NCI-H510A (cell line): Measurements from ENCODE around the gene ROBO3.

Experiments
- DNase-seq: peaks from one replicate; lab custom pipeline; 2025; lab: John Stamatoyannopoulos, UW

The ROBO3 gene

DNA sequence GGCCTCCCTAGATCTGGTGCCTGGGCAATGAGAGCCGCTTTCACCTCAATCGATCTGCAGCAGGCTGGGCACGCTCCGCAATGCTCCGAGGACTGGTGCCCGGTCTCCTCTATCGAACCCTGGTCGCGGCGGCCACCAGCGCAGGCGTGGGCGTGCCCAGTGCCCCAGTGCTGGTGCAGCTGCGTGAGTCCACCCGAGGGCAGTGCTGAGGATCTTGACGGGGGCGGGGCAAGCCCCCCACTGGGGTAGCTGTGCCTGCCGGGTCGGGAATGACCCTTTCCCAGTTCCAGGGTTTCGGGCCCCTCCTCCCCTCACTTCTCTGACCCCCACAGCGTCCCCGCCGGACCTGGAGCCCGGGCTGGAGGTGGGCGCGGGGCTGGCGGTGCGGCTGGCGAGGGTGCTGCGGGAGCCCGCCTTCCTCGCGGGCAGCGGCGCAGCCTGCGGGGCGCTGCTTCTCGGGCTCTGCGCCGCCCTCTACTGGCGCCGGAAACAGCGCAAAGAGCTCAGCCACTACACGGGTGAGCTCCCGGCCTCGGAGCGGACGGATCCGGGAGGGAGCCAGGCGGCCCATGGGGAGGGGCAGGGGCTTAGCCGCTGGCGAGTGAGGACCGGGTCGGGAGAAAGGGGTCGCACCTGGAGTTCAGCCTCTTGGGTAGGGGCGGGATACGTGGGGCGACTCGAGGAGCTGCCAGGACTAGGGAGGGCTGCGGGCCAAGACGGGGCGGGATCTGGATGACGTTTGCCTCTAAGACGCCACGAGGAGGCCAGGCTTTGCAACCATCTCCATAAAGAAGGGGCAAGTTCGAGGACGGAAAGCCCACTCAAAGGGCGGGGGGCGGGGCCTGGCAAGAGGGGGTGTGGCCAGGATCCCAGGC, 10.9 kb downstream of the ROBO3 start:
- no peak for DNase-seq

DNA sequence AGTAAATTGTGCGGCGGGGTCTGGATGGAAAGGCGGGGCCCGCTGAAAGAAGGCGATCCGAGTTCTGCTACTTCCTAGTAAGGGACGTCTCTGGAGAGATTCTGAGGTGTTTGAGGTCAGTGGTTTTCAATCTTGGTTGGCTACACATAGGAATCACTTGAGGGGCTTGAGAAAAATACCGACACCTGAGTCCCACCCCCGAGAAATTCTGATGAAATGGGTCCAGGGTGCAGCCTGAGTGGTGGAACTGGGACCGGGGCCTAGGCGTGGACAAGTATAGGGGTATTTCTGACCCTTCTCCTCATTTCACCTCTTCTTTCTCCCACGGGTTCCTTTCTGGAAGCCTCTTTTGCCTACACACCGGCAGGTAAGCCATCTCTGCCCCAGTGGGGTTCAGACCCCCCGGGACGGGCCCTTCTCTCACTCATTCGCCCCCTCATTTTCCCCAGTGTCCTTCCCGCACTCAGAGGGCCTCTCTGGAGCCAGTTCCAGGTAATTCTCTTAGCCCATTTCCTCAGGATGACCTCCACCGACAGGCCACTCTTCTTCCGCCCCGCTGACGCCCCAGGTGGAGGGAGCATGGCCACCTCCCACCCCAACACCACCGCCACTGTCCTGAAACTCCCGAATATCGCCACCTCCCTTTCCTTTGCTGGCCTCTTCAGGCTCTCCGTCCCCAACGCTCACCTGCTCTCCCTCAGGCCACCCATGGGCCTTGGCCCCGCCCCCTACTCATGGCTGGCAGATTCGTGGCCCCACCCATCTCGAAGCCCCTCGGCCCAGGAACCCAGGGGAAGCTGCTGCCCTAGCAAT, 11.8 kb downstream of the ROBO3 start:
- DNase-seq, result no peak

DNA sequence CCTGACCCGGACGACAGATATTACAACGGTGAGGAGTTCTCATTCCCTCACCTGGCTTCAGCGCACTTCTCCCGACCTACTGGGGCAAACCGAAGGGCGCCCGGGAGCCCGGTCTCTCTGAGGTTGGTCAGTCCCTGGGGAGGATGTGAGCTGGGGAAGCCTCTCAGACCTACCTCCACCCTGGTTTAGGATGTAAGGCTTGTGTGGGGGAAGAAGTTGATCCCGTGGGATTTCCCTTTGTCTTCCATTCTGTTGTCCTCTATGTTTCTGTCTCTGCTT, 12.3 kb downstream of the ROBO3 start:
- DNase-seq, result no peak

DNA sequence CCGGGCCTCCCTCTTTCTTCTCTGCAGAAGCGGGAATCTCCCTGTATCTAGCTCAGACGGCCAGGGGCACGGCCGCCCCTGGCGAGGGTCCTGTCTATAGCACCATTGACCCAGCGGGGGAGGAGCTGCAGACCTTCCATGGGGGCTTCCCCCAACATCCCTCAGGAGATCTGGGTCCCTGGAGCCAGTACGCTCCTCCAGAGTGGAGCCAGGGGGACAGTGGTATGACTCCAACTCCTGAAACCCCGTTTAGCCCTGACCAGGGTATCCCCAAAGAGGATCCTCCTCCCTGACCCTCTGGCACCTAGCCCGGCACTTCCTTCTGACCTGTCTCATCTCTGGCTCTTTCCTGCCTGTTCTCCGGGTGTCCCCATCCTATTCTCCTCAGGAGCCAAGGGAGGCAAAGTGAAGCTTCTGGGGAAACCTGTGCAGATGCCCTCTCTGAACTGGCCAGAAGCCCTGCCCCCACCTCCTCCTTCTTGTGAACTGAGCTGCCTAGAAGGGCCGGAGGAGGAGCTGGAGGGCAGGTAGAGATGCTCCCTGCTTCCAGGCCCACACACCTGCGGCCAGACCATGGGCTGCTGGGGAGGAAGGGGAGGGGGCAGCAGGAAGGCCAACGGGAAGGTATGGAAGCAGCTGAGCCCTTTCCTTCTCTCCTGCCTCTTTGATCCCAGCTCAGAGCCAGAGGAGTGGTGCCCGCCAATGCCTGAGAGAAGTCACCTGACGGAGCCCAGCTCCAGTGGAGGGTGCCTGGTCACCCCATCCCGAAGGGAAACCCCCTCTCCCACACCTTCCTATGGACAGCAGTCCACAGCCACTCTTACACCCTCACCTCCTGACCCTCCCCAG, 12.9 kb downstream of the ROBO3 start:
- DNase-seq, result no peak

DNA sequence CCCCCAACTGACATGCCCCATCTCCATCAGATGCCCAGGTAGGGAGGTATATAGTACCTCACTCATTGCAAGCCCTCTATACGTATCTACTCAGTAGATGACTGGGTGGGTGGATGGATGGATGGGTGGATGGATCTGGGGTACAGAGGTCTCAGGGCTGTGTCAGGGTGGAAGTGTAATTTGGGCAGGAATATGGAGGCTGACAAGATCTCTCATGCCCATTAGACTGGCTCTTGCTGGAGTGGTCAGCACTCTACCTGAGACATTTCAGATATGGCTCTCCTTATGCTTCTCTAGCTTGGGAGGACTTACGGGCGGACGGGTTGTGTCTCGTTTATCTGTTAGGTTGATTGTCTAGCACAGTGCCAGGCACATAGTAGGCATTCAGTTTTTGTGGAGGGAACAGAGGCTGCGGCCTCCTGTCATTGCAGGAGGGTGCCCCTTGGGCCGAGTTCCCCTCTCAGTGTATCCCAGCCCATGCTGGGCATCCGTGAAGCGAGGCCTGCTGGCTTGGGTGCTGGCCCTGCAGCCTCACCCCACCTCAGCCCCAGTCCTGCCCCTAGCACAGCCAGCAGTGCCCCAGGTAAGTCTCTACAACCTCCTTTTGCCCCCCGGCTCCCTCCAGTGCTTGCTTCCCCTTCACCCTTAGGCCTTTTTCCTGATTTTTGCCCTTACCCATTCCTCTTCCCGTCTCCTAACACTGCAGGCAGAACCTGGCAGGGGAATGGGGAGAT, 13.7 kb downstream of the ROBO3 start:
- no peak for DNase-seq

DNA sequence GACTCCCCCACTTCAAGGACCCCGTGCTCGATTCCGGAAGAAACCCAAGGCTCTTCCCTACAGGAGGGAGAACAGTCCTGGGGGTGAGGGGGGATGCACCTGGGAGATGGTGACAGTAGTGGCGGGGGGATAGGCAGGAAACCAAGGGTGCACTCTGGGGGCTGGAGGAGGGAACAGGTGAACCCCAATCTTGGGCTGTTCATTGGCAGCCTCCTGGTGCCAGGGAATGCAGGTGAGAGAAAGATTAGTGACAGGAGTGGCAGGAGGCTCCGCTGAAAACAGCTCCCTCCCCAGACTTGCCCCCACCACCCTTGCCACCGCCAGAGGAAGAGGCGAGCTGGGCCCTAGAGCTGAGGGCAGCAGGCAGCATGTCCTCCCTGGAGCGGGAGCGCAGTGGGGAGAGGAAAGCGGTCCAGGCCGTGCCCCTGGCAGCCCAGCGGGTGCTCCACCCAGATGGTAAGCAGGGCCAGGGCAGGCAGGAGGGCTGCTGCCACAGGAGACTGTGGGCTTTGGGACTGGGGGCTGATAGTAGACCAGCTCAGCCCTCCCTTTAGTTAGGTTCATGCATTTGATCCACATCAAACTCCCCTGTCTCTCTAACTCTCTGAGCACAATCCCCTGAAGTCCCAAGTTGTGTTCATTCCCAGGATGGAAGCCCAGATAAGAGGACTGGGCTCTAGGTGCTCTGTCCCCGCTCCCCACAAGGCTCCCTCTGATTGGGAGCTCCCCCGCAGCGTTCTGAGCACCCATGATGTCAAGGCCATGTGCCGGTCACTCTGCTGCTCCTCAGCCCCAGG, 14.5 kb downstream of the ROBO3 start:
- no peak for DNase-seq

DNA sequence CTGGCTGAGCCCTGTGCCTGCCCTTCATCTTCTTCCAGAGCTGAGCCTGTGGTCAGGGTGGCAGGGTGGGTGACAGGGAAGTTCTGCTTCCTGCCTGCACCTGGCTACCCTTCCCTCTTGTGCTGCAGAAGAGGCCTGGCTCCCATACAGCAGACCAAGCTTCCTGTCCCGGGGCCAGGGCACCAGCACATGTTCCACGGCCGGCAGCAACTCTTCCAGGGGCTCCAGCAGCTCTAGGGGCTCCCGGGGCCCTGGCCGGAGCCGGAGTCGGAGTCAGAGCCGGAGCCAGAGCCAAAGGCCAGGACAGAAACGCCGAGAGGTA, 15.0 kb downstream of the ROBO3 start:
- DNase-seq, result no peak

DNA sequence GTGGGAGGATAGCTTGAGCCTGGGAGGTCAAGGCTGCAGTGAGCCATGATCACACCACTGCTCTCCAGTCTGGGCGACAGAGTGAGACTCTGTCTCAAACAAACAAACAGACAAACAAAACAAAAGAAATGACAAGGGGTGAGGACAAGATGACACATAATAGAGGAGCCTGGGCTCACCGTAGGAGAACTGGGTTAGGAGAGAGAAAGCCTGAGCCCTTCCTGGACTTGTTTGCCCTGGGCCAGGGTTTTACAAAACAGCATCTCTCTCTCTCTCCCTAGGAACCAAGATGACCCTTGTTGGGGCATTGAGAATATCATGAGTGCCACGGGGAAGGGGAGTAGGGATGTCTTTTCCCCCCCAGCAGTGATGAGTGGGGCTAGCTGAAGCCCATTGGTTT, 15.7 kb downstream of the ROBO3 start:
- DNase-seq, result no peak

DNA sequence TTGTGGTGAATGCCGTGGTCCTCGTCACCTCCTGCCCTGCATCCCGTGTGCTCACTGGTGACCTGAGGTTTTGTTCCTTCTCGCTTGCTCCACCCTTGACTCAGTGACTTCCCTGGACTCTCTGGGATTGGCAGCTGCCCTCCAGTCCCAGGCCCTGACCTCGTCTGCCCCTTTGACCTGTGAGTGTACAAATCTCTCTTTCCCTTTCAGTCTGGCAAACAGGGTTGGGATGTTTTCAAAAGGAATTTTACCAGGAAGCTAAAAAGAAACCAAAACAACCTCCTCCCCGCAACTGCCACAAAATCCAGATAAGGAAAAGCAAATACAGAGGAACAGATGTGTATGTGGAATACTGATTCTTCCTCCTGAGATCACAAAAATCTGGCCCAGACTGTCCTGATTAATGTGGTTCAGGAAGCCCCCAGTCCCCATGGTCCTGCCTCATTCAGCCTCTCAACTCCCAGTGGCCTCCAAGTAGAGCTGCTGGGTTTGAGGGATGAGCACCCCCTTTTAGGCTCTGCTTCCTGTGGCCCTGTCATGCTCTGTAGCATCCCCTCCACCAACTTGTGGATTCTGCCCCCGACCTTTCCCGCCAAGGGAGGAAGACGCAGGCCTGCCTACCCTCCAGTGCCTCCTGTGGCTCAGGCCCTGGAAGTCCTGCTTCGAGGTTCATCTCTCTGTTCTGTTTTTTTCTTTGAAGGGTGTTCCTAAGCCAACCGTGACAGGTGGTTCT, 17.3 kb downstream of the ROBO3 start:
- DNase-seq, result no peak

DNA sequence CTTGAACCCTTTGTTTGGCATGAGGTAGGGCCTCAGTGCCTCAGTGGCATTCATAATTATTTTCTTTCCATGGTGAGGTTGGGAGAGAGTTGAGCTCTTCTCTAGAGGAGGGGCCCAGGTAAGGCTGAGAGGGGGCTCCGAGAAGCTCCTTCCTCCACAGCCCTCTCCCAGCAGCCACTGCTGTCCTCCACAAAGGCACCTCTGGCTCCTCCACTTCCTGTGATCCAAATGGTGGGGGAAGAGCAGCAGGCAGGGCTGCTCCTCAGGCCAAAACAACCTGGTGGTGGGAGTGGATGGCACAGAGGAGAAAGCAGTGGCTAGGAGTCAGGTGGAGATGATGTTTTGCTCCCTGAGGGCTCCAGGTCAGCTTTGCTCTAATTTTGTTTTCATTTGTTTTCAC, 19.1 kb downstream of the ROBO3 start:
- DNase-seq, result no peak

DNA sequence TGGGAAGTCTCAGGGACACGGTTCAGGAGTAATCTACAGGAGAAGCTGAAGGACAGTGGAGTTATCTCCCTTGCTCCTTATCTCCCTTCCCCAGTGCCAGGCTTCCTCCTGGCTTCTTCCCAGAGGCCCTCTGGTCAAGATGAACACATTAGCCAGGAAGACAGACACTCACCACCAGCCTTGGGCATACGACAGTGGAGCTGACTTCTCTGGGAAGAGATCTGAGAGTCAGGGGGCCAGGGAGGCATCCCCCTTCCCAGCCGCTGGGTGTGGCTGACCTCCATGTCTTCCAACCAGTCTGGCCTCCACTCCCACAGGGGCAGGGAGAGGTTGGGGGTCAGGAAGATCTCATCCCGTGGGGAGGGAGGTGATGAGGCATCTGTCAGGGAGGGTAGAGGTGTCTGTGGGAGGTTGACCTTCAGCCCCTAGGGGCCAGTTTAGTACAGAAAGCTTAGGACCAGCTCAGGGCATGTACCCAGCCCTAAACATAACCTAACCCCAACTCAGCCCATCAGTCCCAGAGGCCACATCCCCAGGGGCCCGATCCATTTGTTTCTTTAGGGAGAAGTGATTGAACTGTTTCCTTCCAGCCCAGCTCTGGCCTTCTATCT, 19.7 kb downstream of the ROBO3 start:
- DNase-seq, result no peak

DNA sequence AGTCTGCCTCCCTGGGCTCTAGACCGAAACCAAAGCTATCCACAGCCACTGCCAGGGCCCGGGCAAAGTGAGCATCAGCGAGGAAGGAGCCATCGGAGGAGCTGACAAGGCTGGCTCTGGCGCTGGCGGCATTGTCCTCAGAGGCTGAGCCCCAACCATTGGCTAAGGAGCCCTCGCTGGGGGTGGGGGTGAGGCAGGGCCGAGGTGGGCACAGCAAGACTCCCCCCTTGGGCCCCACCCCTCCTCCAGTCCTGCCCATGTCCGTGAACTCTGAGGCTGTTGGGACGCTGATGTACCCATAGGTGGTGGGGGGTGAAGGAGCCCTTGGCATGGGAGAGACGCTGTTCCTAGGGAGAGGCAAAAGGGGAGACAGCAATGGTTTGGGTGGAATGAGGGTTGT, 21.2 kb downstream of the ROBO3 start:
- no peak for DNase-seq

DNA sequence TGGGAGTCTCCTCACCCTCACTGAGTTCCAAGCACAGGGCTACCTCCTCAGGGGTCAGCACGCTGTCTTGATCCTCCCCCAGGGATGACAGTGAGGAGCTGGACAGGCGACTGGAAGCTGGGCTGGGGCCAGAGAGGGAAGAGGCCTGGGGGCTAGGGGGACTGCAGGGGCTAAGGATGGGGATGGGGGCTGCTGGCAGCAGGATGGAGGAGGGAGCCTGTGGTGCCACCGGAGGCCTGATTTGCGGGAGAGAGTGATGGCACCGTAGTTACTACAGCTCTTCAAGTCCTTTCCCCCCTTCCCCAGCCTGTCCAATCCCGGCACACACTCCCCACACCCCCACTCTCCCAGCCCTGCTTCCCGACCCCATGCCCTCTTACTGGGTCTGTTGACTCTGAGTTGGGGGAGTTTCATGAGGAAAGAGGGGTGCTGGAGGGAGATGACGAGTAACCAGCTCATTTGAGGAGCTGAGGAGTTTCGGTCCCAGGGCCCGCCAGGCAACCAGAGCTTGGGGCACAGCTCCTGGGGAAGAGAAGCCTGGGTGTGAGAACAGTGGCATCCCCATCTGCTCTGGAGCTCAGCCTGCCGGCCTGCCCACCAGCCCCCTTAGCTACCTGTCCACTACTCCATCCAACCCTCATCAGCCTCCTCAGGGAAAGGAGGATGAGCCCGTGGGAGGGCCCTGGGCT, 21.9 kb downstream of the ROBO3 start:
- no peak for DNase-seq

DNA sequence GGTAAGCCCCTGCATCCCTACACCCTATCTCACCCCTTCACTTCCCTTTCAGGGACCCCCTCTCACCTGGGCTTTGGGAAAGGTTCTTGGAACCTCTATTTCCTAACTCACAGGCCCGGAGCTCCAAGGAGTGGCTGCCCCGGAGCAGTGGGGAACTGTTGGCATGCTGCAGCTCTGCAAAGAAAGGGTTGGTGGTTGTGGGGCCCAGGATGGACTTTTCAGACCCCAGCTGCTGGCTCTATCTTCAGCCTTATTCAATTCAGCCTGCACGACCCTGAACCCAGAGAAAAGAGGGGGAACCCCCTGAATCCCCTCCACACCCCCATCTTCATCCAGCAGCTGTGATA, 22.4 kb downstream of the ROBO3 start:
- no peak for DNase-seq

DNA sequence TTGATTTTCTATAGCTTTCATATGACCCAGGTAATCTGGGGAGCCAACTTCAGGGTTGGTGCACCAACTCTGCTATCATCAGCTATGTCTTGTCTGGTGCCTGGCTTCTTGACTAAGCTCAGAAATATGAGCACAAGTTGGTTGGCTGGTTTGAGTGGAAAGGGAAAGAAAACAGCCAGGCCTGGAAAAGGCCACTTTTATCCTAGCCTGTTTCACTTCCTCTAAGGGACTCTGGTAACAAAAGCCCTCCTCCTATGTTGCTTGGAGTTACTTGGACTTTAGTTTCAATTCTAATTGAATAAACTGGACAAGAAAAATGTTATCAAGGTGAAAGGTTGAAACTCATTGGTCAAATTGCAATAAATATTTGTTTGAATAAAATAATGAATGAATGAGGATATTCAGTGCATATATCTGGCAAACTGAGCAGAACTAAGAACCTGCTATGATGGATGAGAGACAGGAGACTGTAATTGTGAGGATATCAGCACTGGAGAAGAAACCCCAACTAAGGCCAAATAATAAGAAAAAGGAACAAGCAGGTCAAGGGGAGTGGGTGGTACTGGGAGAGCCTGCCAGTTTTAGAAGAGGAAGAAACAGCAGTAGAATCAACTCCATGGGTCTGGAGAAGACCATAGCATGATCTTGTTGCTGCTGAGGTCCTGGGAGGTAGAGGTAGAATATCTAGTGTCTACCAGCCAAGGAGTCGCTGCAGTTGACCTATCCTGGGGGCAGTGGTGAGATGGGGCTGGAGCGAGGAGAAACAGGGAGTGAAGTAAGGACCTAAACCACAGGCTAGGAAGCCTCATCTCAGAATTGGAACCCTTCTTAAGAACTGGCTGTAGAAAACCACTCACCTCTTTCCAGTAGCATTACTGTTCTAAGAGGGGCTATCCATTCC, 24.2 kb downstream of the ROBO3 start:
- DNase-seq, result no peak

DNA sequence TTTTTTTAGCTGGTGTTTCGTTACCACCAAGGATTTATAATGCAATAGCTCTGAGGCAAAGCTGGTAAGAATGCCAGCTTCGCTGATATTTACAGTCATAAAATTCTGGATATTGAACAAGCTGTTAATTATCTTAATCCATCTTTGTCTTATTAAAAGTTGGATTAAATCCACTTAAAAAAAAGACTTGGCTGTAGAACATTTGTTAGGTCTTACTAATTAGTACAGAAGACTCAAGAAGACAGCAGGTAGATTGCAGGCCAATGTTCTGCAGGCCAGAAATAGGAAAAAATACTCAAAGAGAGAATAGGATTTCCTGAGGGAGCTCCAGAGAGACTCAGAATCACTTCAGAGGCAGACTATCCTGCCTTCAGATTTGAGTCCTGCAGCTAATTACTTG, 24.9 kb downstream of the ROBO3 start:
- DNase-seq, result no peak

DNA sequence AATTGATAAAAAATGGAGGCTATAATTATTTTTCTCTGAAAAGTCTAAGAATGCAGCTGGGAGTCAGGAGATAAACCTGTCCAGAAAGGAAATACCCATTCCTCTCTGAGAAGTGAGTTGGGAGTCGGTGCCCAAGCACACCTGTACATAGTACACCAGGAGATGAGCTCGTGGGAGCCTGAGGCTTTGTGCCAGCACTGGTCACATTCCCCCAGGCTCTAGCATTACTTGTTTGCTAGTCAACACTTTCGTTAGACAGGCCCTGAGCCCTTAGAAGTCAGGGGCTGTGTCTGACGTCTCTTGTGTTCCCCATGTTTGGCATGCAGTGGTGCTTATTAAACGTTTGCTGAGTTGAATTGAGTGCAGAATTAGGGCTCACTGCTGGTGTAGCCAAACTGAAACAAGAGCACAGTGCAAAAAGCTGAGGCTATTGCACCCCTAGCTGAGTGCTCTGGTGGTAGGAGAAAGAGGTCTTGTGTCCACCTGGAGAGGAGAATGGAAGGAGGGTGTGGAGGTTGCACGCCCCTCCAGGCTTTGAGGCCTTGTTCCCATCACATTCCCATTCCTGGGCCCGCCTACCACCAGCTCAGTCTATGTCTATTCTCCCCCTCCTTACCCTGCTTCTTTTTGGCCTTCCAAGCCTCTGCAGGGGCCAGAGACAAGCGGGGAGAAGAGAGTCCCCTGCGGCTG, 25.6 kb downstream of the ROBO3 start:
- no peak for DNase-seq

DNA sequence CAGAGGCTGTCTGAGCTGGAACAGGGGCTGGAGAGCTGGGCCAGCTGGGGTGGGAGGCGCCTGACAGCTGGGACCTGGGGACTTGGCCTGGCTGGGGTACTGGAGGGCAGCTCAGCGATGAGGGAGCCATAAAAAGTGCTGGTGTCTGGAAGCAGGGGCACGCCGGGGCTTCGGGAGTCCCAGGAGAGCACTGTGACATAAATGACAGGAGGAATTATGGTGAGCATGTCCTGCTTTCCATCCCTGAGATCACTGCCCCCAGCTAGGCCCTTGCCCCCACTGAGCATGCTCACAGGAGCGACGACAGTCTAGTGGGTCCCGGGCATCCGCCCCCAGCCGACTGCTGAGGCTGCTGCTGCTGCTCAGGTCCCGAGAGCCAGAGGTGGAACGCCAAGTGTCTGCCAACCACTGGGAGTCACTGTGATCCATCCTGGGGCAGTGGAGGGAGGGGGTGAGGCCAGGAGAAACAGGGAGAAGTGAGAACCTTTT, 26.2 kb downstream of the ROBO3 start:
- DNase-seq, result no peak
